Progenitor cell of endocrine pancreas (in vitro differentiated cells): ENCODE results near the gene NKX3-2. TPM values are rescaled to one million over a fixed set of nuclear protein-coding genes. Genes with fewer than 3 reads are reported as not detected.
"Not testable (repeated sequence)": the region's sequence is repeated elsewhere in the genome, so short reads cannot be mapped to it uniquely, and the experiment has no call there.

ENCODE experiments used
- DNase-seq: peaks from one replicate; pipeline ENCODE4 v3.0.0; 2021; ENCODE audit warnings: low spot score; ENCODE audit not compliant: unreplicated experiment
- H3K27ac Mint-ChIP-seq: 2 replicates; pipeline ENCODE4 v1.8.0; 2021; ENCODE audit warnings: mild to moderate bottlenecking, moderate library complexity, mixed read lengths
- H3K27me3 Mint-ChIP-seq: 2 replicates; pipeline ENCODE4 v1.8.0; 2021; ENCODE audit warnings: mixed read lengths
- H3K36me3 Mint-ChIP-seq: 2 replicates; pipeline ENCODE4 v1.8.0; 2022; ENCODE audit warnings: mixed read lengths; ENCODE audit not compliant: insufficient read depth
- H3K4me1 Mint-ChIP-seq: 2 replicates; pipeline ENCODE4 v1.8.0; 2021; ENCODE audit warnings: low read depth, mixed read lengths
- H3K4me3 Mint-ChIP-seq: 2 replicates; pipeline ENCODE4 v1.8.0; 2021; ENCODE audit warnings: low read depth, mild to moderate bottlenecking, moderate library complexity, mixed read lengths
- H3K9me3 Mint-ChIP-seq: 2 replicates; pipeline ENCODE4 v1.8.0; 2021; ENCODE audit warnings: low read depth, mixed read lengths
- CTCF ChIP-seq: fragments of 200-600 bp; sonication (generic); IDR thresholded peaks from one replicate; pipeline ENCODE4 v1.5.0; 2021; ENCODE audit warnings: antibody characterized with exemption, mild to moderate bottlenecking; ENCODE audit not compliant: unreplicated experiment
- total RNA-seq: library from RNA; stranded (reverse); gene quantifications from 2 replicates; pipeline ENCODE4 v1.2.1, GENCODE V29; 2021

The NKX3-2 gene
- total RNA-seq, 1 donor from 2014 or later, result 2.1 TPM

- H3K4me1 Mint-ChIP-seq, result no peaks in the 10 kb centered on the region
- no peaks in the 10 kb centered on the region for H3K9me3 Mint-ChIP-seq
- no peak for DNase-seq
- peaks cover 29% of the 10 kb centered on the region for H3K36me3 Mint-ChIP-seq
- H3K4me3 Mint-ChIP-seq, result no peak overlapping the region
- no peaks in the 10 kb centered on the region for H3K27me3 Mint-ChIP-seq
- no peak overlapping the region for H3K27ac Mint-ChIP-seq
- no peak for TF ChIP-seq CTCF
Observed at GRCh38 chr4:13580036-13580435, 35.7 kb upstream of the NKX3-2 start.

- Mint-ChIP-seq H3K27me3 (no peaks in the 10 kb centered on the region), H3K9me3 (no peaks in the 10 kb centered on the region), H3K36me3 (peaks cover 30% of the 10 kb centered on the region), H3K4me1 (no peaks in the 10 kb centered on the region), H3K27ac (no peak overlapping the region), H3K4me3 (no peak overlapping the region)
- no peak for DNase-seq
- TF ChIP-seq CTCF, result no peak
Observed at GRCh38 chr4:13577660-13578059, 33.4 kb upstream of the NKX3-2 start.

GRCh38 chr4:13570916-13571315, 26.6 kb upstream of the NKX3-2 start:
- no peaks in the 10 kb centered on the region for H3K27me3 Mint-ChIP-seq
- H3K36me3 Mint-ChIP-seq, result peaks cover 11% of the 10 kb centered on the region
- no peak overlapping the region for H3K4me3 Mint-ChIP-seq
- no peaks in the 10 kb centered on the region for H3K4me1 Mint-ChIP-seq
- H3K27ac Mint-ChIP-seq, result no peak overlapping the region
- H3K9me3 Mint-ChIP-seq, result no peaks in the 10 kb centered on the region
- DNase-seq, result no peak
- no peak for TF ChIP-seq CTCF

GRCh38 chr4:13567125-13567524, 22.8 kb upstream of the NKX3-2 start:
- Mint-ChIP-seq H3K36me3 (peaks cover 8% of the 10 kb centered on the region), H3K4me3 (no peak overlapping the region), H3K4me1 (no peaks in the 10 kb centered on the region), H3K27me3 (no peaks in the 10 kb centered on the region), H3K27ac (no peak overlapping the region), H3K9me3 (no peaks in the 10 kb centered on the region)
- no peak for TF ChIP-seq CTCF
- DNase-seq, result no peak

GRCh38 chr4:13562876-13563275, 18.6 kb upstream of the NKX3-2 start:
- Mint-ChIP-seq H3K36me3 (no peaks in the 10 kb centered on the region), H3K27me3 (no peaks in the 10 kb centered on the region), H3K4me1 (no peaks in the 10 kb centered on the region), H3K4me3 (no peak overlapping the region), H3K27ac (no peak overlapping the region), H3K9me3 (no peaks in the 10 kb centered on the region)
- TF ChIP-seq CTCF, result no peak
- no peak for DNase-seq

GRCh38 chr4:13561673-13562072, 17.4 kb upstream of the NKX3-2 start:
- TF ChIP-seq CTCF, result no peak
- H3K4me3 Mint-ChIP-seq, result no peak overlapping the region
- no peak overlapping the region for H3K27ac Mint-ChIP-seq
- no peaks in the 10 kb centered on the region for H3K27me3 Mint-ChIP-seq
- DNase-seq, result no peak
- H3K36me3 Mint-ChIP-seq, result no peaks in the 10 kb centered on the region
- H3K9me3 Mint-ChIP-seq, result no peaks in the 10 kb centered on the region
- H3K4me1 Mint-ChIP-seq, result no peaks in the 10 kb centered on the region

GRCh38 chr4:13560111-13560510, 15.8 kb upstream of the NKX3-2 start:
- not testable (repeated sequence) for H3K27me3 Mint-ChIP-seq, H3K9me3 Mint-ChIP-seq, H3K4me1 Mint-ChIP-seq, DNase-seq, H3K27ac Mint-ChIP-seq, H3K4me3 Mint-ChIP-seq, H3K36me3 Mint-ChIP-seq
